ENCODE measurements around the gene KRT7.

DNA sequence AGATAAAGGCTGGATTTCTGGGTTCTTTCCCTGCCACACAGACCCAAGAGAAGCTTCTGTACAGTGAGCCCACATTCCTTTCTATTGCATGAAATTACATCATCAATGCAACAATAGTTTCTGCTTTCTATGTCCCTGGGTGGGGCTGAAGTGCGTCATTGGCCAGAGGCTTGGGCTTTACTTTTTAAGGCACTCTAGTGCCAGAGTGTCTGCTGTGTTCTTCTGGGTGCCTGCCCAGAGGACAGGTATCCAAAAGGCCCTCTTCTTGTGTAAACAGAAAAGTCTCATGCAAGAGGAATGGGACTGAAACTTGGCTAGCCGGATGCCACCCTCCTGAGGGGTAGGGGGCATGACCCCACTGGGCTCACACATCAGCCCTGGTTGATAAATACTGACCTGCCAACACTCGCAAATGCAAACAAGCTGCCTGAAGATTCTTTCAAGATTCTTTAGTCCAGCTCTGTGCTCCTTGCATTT, 47.3 kb downstream of the KRT7 start:
- TF ChIP-seq, protein P1, sequence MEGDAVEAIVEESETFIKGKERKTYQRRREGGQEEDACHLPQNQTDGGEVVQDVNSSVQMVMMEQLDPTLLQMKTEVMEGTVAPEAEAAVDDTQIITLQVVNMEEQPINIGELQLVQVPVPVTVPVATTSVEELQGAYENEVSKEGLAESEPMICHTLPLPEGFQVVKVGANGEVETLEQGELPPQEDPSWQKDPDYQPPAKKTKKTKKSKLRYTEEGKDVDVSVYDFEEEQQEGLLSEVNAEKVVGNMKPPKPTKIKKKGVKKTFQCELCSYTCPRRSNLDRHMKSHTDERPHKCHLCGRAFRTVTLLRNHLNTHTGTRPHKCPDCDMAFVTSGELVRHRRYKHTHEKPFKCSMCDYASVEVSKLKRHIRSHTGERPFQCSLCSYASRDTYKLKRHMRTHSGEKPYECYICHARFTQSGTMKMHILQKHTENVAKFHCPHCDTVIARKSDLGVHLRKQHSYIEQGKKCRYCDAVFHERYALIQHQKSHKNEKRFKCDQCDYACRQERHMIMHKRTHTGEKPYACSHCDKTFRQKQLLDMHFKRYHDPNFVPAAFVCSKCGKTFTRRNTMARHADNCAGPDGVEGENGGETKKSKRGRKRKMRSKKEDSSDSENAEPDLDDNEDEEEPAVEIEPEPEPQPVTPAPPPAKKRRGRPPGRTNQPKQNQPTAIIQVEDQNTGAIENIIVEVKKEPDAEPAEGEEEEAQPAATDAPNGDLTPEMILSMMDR (IDR thresholded peaks at IDR 0.05): no peak
- no peak for TF ChIP-seq EZH2 (IDR thresholded peaks at IDR 0.05; ENCODE audit: borderline replicate concordance, insufficient read depth, low read depth, low read length, poor library complexity, severe bottlenecking)
